HFF-Myc (cell line): ENCODE measurements around the gene RASGRP4.

Source experiments
- DNase-seq: peaks from one replicate; pipeline ENCODE4 v3.0.0-alpha.2; 2011; ENCODE audit warnings: low read depth; ENCODE audit errors: extremely low read depth
- H3K4me3 ChIP-seq: replicated peaks from 2 replicates; pipeline ENCODE4 v1.5.1; 2011; ENCODE audit warnings: low read depth, mild to moderate bottlenecking, control low read depth, low read length
- CTCF ChIP-seq: IDR thresholded peaks from 2 replicates; pipeline ENCODE4 v1.5.1; 2012; ENCODE audit warnings: mild to moderate bottlenecking, low read depth, low read length, control low read depth; ENCODE audit errors: missing control alignments

RASGRP4 gene

GRCh38 chr19:38457202-38457601, 31.2 kb upstream of the RASGRP4 start:
- DNase-seq, result no peak
- no peak overlapping the region for H3K4me3 ChIP-seq
- no peak for TF ChIP-seq CTCF

- DNase-seq, result peak; percentile 6
- no peak overlapping the region for H3K4me3 ChIP-seq
- no peak for TF ChIP-seq CTCF
Measured at GRCh38 chr19:38455031-38455430, 29.0 kb upstream of the RASGRP4 start.

- H3K4me3 ChIP-seq, result no peak overlapping the region
- no peak for DNase-seq
- TF ChIP-seq CTCF, result no peak
Measured at GRCh38 chr19:38453596-38453995, 27.6 kb upstream of the RASGRP4 start.

- TF ChIP-seq CTCF, result no peak
- no peak overlapping the region for H3K4me3 ChIP-seq
- no peak for DNase-seq
Measured at GRCh38 chr19:38452430-38453366, 26.7 kb upstream of the RASGRP4 start.

DNA sequence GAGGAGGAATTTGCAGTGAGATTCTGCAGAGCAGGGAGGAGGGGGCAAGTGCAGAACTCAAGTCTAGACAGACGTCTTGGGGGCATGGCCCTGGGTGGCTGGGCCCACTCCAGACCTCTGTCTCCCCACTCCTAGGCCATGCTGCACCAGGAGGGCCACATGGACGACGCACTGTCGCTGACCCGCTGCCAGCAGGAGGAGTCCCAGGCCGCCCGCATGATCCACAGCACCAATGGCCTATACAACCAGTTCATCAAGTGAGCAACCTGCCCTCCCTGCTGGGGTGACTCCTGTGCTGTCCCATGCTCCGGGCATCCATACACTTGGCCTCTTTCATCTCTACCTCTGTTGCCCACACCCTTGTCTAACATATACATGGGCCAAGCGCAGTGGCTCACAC, 25.6 kb upstream of the RASGRP4 start:
- H3K4me3 ChIP-seq, result no peak overlapping the region
- no peak for TF ChIP-seq CTCF

GRCh38 chr19:38451036-38451435, 25.0 kb upstream of the RASGRP4 start:
- no peak for TF ChIP-seq CTCF
- DNase-seq, result no peak
- no peak overlapping the region for H3K4me3 ChIP-seq

More for the DNA sequence above, 25.6 kb upstream of the RASGRP4 start:
- no peak for DNase-seq
